ENCODE data around the gene MRPL1.

GRCh38 chr4:77911091-77911490 is 48.5 kb downstream of the MRPL1 start:
- TF ChIP-seq, protein P1, sequence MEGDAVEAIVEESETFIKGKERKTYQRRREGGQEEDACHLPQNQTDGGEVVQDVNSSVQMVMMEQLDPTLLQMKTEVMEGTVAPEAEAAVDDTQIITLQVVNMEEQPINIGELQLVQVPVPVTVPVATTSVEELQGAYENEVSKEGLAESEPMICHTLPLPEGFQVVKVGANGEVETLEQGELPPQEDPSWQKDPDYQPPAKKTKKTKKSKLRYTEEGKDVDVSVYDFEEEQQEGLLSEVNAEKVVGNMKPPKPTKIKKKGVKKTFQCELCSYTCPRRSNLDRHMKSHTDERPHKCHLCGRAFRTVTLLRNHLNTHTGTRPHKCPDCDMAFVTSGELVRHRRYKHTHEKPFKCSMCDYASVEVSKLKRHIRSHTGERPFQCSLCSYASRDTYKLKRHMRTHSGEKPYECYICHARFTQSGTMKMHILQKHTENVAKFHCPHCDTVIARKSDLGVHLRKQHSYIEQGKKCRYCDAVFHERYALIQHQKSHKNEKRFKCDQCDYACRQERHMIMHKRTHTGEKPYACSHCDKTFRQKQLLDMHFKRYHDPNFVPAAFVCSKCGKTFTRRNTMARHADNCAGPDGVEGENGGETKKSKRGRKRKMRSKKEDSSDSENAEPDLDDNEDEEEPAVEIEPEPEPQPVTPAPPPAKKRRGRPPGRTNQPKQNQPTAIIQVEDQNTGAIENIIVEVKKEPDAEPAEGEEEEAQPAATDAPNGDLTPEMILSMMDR (IDR thresholded peaks at IDR 0.05), result no peak
- TF ChIP-seq POLR2AphosphoS5 (IDR thresholded peaks at IDR 0.05), result no peak

Data from breast epithelium (tissue), 3 donors.